Tibial artery (tissue), 4 donors: Measurements from ENCODE around the gene SHMT2.

Experiments used
- DNase-seq, 2 donors: peaks; one replicate each; pipeline ENCODE4 v3.0.0-alpha.2; 2019
- H3K27ac ChIP-seq, 2 donors: fragments of 200-600 bp; sonication (generic) in 1 of 2; 1 replicate in 1 of 2; 2 replicates in 1 of 2; pipeline ENCODE4 v1.5.1; 2018 to 2019; ENCODE audit warnings: mild to moderate bottlenecking in 1 of 2
- H3K27me3 ChIP-seq, 2 donors: fragments of 200-600 bp; sonication (generic) in 1 of 2; one replicate each; pipeline versions ENCODE4 v1.5.1 to v1.6.0; 2016 to 2019
- H3K36me3 ChIP-seq, 3 donors: fragments of 200-600 bp; sonication (generic) in 2 of 3; one replicate each; pipeline ENCODE4 v1.5.1; 2016 to 2019; ENCODE audit warnings: mild to moderate bottlenecking in 2 of 3
- H3K4me1 ChIP-seq, 4 donors: fragments of 200-600 bp; sonication (generic) in 2 of 4; 1 replicate in 3 of 4; 2 replicates in 1 of 4; pipeline ENCODE4 v1.5.1; 2016 to 2019
- H3K4me3 ChIP-seq, 2 donors: fragments of 200-600 bp; sonication (generic) in 1 of 2; 1 replicate in 1 of 2; 2 replicates in 1 of 2; pipeline ENCODE4 v1.5.1; 2018 to 2019; ENCODE audit warnings: mild to moderate bottlenecking in 2 of 2
- H3K9me3 ChIP-seq, 3 donors: fragments of 200-600 bp; sonication (generic) in 1 of 3; one replicate each; pipeline ENCODE4 v1.5.1; 2016 to 2019
- intact Hi-C: fragments of 100-400 bp; cut with DNase I; formaldehyde crosslinking; loops from one replicate; pipeline ENCODE4 v1.15.0; 2023; ENCODE audit warnings: low total_unique reads
- TF ChIP-seq, protein P1 (sequence below), 2 experiments: fragments of 200-600 bp in 1 of 2; fragments of 450-650 bp in 1 of 2; IDR thresholded peaks; one replicate each; pipeline ENCODE4 v1.5.1; 2017 to 2019; ENCODE audit warnings: antibody characterized with exemption in 2 of 2, mild to moderate bottlenecking in 1 of 2, moderate library complexity in 1 of 2

The SHMT2 gene

GRCh38 chr12:57222286-57223190 is 7.0 kb upstream of the SHMT2 start:
- intact Hi-C loops = no loop called here
- peaks cover 0 to 14% (median 9%) of the 10 kb centered on the region in 4 donors for H3K4me1 ChIP-seq
- peaks cover 0 to 95% of the 10 kb centered on the region in 2 donors for H3K27me3 ChIP-seq

DNA sequence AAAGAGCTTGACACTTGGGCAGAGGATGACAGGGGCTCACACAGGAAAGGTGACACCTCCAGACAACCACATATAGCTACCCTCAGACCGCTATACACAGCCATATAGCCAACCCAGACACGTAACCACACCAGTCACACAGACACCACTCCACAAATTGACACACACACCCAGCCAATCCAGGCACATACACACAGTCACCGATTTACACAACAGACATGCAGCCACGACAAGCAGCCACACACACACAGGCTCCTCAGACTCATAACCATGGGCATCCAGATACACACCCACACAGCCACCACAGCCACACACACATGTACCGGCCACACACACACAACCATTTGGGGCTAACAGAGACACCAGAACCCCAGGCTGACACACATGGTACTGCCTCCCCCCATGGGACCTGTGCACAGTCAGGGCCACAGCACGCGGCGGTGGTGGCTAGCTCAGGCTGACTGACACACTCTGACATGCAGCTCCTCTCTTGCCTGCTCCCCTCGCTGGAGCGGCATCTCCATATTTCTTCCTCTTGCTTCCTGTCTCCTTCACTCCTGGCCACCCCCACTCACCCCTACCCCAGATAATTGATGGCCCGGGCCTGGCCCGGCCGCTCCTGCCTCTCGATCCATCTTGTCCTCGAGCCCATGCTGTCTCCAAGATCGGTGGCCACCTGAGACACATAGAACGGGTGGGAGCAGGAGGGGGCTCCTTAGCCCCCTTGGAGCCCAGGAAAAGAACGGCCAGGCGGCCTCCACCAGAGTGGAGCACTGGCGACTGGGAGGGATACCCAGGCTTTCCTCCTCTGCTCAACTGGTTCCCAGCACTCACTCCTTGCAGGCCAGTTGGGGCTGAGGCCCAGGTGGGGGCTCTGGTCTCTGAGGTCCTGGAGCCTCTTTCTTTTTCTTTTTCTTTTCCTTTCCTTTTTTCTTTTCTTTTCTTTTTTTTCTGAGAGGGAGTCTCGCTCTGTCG is 6.0 kb upstream of the SHMT2 start:
- no peak for DNase-seq
- H3K36me3 ChIP-seq = no peaks in the 10 kb centered on the region
- H3K4me1 ChIP-seq = peaks cover 0 to 11% (median 8%) of the 10 kb centered on the region in 4 donors

More at GRCh38 chr12:57222286-57223190, 7.0 kb upstream of the SHMT2 start:
- Histone ChIP-seq H3K27ac (no peak overlapping the region), H3K36me3 (no peaks in the 10 kb centered on the region), H3K4me3 (no peak overlapping the region), H3K9me3 (no peaks in the 10 kb centered on the region)
- TF ChIP-seq, protein P1, sequence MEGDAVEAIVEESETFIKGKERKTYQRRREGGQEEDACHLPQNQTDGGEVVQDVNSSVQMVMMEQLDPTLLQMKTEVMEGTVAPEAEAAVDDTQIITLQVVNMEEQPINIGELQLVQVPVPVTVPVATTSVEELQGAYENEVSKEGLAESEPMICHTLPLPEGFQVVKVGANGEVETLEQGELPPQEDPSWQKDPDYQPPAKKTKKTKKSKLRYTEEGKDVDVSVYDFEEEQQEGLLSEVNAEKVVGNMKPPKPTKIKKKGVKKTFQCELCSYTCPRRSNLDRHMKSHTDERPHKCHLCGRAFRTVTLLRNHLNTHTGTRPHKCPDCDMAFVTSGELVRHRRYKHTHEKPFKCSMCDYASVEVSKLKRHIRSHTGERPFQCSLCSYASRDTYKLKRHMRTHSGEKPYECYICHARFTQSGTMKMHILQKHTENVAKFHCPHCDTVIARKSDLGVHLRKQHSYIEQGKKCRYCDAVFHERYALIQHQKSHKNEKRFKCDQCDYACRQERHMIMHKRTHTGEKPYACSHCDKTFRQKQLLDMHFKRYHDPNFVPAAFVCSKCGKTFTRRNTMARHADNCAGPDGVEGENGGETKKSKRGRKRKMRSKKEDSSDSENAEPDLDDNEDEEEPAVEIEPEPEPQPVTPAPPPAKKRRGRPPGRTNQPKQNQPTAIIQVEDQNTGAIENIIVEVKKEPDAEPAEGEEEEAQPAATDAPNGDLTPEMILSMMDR (IDR thresholded peaks at IDR 0.05) = no peak
- no peak for DNase-seq

DNA sequence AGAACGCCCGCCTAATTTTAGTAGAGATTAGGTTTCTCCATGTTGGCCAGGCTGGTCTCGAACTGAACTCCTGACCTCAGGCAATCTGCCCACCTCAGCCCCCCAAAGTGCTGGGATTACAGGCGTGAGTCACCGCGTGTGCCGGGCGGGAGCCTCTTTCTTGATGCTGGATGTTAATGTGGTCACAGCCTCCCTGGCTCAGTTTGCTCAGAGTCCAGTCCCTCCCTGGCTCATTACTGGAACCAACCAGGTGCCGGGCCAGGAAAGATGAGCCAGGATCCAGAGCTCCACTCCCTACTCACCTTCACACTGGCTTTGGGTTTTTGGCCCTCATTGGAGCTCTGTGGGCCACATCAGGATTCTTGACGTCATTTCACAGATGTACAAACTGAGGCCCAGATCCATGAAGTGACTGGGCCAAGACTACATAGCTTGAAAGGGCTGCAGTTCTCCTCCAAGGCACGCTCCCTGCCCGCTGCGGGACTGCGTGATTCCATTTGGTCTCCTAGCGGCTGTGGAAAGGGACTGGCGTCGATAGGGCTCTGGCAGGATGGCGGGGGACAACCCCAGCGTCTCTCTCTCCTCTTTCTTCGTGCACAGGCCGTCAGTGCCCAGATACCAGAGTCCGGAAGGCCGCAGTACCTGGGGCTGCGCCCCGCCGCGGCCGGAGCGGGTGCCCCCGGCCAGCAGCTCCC is 5.1 kb upstream of the SHMT2 start:
- Histone ChIP-seq H3K36me3 (no peaks in the 10 kb centered on the region), H3K27me3 (peaks cover 0 to 78% of the 10 kb centered on the region in 2 donors), H3K4me3 (no peak overlapping the region), H3K27ac (no peak overlapping the region), H3K4me1 (peaks cover 0 to 15% (median 10%) of the 10 kb centered on the region in 4 donors), H3K9me3 (no peaks in the 10 kb centered on the region)
- intact Hi-C loops = no loop called here
- DNase-seq = no peak
- TF ChIP-seq, protein P1 (IDR thresholded peaks at IDR 0.05) = no peak

More for the DNA sequence above, 6.0 kb upstream of the SHMT2 start:
- intact Hi-C loops = no loop called here
- Histone ChIP-seq H3K27me3 (peaks cover 0 to 86% of the 10 kb centered on the region in 2 donors), H3K9me3 (no peaks in the 10 kb centered on the region), H3K4me3 (no peak overlapping the region), H3K27ac (no peak overlapping the region)
- TF ChIP-seq, protein P1 (IDR thresholded peaks at IDR 0.05) = no peak

DNA sequence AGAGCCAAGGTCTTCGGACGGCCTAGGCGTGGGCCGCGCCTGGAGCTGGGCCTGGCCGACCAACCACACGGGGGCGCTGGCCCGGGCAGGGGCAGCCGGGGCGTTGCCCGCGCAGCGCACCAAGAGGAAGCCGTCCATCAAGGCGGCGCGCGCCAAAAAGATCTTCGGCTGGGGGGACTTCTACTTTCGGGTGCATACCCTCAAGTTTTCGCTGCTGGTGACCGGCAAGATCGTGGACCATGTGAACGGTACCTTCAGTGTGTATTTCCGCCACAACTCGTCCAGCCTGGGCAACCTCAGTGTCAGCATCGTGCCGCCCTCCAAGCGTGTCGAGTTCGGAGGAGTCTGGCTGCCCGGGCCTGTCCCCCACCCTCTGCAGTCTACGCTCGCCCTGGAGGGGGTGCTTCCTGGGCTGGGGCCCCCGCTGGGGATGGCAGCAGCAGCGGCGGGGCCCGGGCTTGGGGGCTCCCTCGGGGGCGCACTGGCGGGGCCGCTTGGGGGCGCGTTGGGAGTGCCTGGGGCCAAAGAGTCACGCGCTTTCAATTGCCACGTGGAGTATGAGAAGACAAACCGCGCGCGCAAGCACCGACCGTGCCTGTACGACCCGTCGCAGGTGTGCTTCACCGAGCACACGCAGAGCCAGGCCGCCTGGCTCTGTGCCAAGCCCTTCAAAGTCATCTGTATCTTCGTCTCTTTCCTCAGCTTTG is 4.4 kb upstream of the SHMT2 start:
- H3K4me3 ChIP-seq = no peak overlapping the region
- peaks cover 0 to 13% (median 11%) of the 10 kb centered on the region in 4 donors for H3K4me1 ChIP-seq
- no peak overlapping the region for H3K27ac ChIP-seq
- no peaks in the 10 kb centered on the region for H3K36me3 ChIP-seq
- no peaks in the 10 kb centered on the region for H3K9me3 ChIP-seq
- TF ChIP-seq, protein P1 (IDR thresholded peaks at IDR 0.05) = peak in 1 of 2 experiments; percentile 13
- peaks cover 0 to 71% of the 10 kb centered on the region in 2 donors for H3K27me3 ChIP-seq
- intact Hi-C loops = no loop called here
- DNase-seq = no peak
